Measurements from ENCODE around the gene OCRL. TPM values are rescaled to one million over a fixed set of nuclear protein-coding genes. Genes with fewer than 3 reads are reported as not detected.

Gene OCRL
- total RNA-seq, 1 donor from 2014 or later, result 49.8 TPM

- DNase-seq (ENCODE audit: extremely low spot score, unreplicated experiment), result no peak
Observed at GRCh38 chrX:129496625-129497024, 43.4 kb upstream of the OCRL start.

GRCh38 chrX:129497146-129497843 lies 42.8 kb upstream of the OCRL start:
- no peak for DNase-seq (ENCODE audit: extremely low spot score, unreplicated experiment)
- Mint-ChIP-seq H3K4me1 (ENCODE audit: unreplicated experiment) (peaks cover 10% of the 10 kb centered on the region), H3K36me3 (ENCODE audit: unreplicated experiment) (peaks cover 51% of the 10 kb centered on the region), H3K27me3 (ENCODE audit: unreplicated experiment) (no peaks in the 10 kb centered on the region), H3K27ac (ENCODE audit: unreplicated experiment) (no peak overlapping the region), H3K4me3 (ENCODE audit: unreplicated experiment) (no peak overlapping the region), H3K9me3 (ENCODE audit: unreplicated experiment) (no peaks in the 10 kb centered on the region)
- no peak for TF ChIP-seq CTCF (IDR thresholded peaks at IDR 0.05)

More at GRCh38 chrX:129496625-129497024, 43.4 kb upstream of the OCRL start:
- H3K4me3 Mint-ChIP-seq (ENCODE audit: unreplicated experiment), result no peak overlapping the region
- H3K9me3 Mint-ChIP-seq (ENCODE audit: unreplicated experiment), result no peaks in the 10 kb centered on the region
- H3K4me1 Mint-ChIP-seq (ENCODE audit: unreplicated experiment), result peaks cover 10% of the 10 kb centered on the region
- peaks cover 47% of the 10 kb centered on the region for H3K36me3 Mint-ChIP-seq (ENCODE audit: unreplicated experiment)
- no peaks in the 10 kb centered on the region for H3K27me3 Mint-ChIP-seq (ENCODE audit: unreplicated experiment)
- no peak for TF ChIP-seq CTCF (IDR thresholded peaks at IDR 0.05)
- no peak overlapping the region for H3K27ac Mint-ChIP-seq (ENCODE audit: unreplicated experiment)

- no peak for DNase-seq (ENCODE audit: extremely low spot score, unreplicated experiment)
- Mint-ChIP-seq H3K4me1 (ENCODE audit: unreplicated experiment) (peaks cover 12% of the 10 kb centered on the region), H3K4me3 (ENCODE audit: unreplicated experiment) (no peak overlapping the region), H3K27ac (ENCODE audit: unreplicated experiment) (peak overlapping the region; percentile 76), H3K36me3 (ENCODE audit: unreplicated experiment) (peaks cover 47% of the 10 kb centered on the region), H3K9me3 (ENCODE audit: unreplicated experiment) (no peaks in the 10 kb centered on the region), H3K27me3 (ENCODE audit: unreplicated experiment) (no peaks in the 10 kb centered on the region)
- TF ChIP-seq CTCF (IDR thresholded peaks at IDR 0.05), result no peak
Observed at GRCh38 chrX:129510331-129510730, 29.7 kb upstream of the OCRL start.

GRCh38 chrX:129511689-129512088 lies 28.4 kb upstream of the OCRL start:
- no peak for TF ChIP-seq CTCF (IDR thresholded peaks at IDR 0.05)
- DNase-seq (ENCODE audit: extremely low spot score, unreplicated experiment), result no peak
- no peaks in the 10 kb centered on the region for H3K9me3 Mint-ChIP-seq (ENCODE audit: unreplicated experiment)
- H3K27me3 Mint-ChIP-seq (ENCODE audit: unreplicated experiment), result no peaks in the 10 kb centered on the region
- H3K4me3 Mint-ChIP-seq (ENCODE audit: unreplicated experiment), result no peak overlapping the region
- peaks cover 14% of the 10 kb centered on the region for H3K4me1 Mint-ChIP-seq (ENCODE audit: unreplicated experiment)
- H3K36me3 Mint-ChIP-seq (ENCODE audit: unreplicated experiment), result peaks cover 44% of the 10 kb centered on the region
- peak overlapping the region; percentile 65 for H3K27ac Mint-ChIP-seq (ENCODE audit: unreplicated experiment)

GRCh38 chrX:129512409-129512808 lies 27.6 kb upstream of the OCRL start:
- H3K36me3 Mint-ChIP-seq (ENCODE audit: unreplicated experiment), result peaks cover 38% of the 10 kb centered on the region
- no peak for TF ChIP-seq CTCF (IDR thresholded peaks at IDR 0.05)
- H3K9me3 Mint-ChIP-seq (ENCODE audit: unreplicated experiment), result no peaks in the 10 kb centered on the region
- DNase-seq (ENCODE audit: extremely low spot score, unreplicated experiment), result no peak
- peaks cover 20% of the 10 kb centered on the region for H3K4me1 Mint-ChIP-seq (ENCODE audit: unreplicated experiment)
- H3K27me3 Mint-ChIP-seq (ENCODE audit: unreplicated experiment), result no peaks in the 10 kb centered on the region
- H3K4me3 Mint-ChIP-seq (ENCODE audit: unreplicated experiment), result no peak overlapping the region
- peak overlapping the region; percentile 65 for H3K27ac Mint-ChIP-seq (ENCODE audit: unreplicated experiment)

Data from osteocyte (in vitro differentiated cells).